HCT116 (cell line): Measurements from ENCODE around the gene DNAJA4. TPM values are rescaled to one million over a fixed set of nuclear protein-coding genes. Genes with fewer than 3 reads are reported as not detected.

Experiments used
- ATAC-seq: fragments of 200-7000 bp; cut with Tn5 transposase; 2 replicates; pipeline ENCODE4 v1.9.1; 2020; ENCODE audit warnings: mild to moderate bottlenecking, moderate library complexity
- BruUV-seq: library from RNA; stranded (reverse); fragments of 400-500 nt; replicated peaks from 2 replicates; lab custom pipeline; 2021; lab: Mats Ljungman, UMichigan
- CTCF ChIA-PET: fragments of 300-600 bp; sonication (Branson Sonifier 250); formaldehyde crosslinking; loops from one replicate; lab custom pipeline; 2021; ENCODE audit warnings: antibody characterized with exemption; lab: Charles Lee
- POLR2A ChIA-PET: fragments of 300-600, 350-600 bp; sonication (Branson Sonifier 250); formaldehyde crosslinking; loops from one replicate; lab custom pipeline; 2021; ENCODE audit warnings: antibody characterized with exemption; lab: Charles Lee
- RAD21 ChIA-PET, 2 experiments: fragments of 300-600 bp; sonication (Branson Sonifier 250); formaldehyde crosslinking; loops; one replicate each; lab custom pipeline; 2023; ENCODE audit warnings: low total read pairs in 2 of 2; ENCODE audit not compliant: uncharacterized antibody in 2 of 2, unreplicated experiment in 2 of 2, low non-redundant PET in 1 of 2; lab: Charles Lee
- DNase-seq: peaks from one replicate; pipeline ENCODE4 v3.0.0-alpha.2; 2010; ENCODE audit warnings: low read depth, low spot score
- H2AFZ ChIP-seq: fragments of 200-600 bp; shearing (Covaris generic), sonication (generic); 2 replicates; pipeline ENCODE4 v1.6.1; 2017; ENCODE audit warnings: low read depth, mixed run types, mixed read lengths, antibody characterized with exemption, low read length; ENCODE audit not compliant: poor library complexity, severe bottlenecking
- H3K27ac ChIP-seq: 2 replicates; pipeline ENCODE4 v1.5.1; 2012; ENCODE audit warnings: low read depth, low read length
- H3K27me3 ChIP-seq: fragments of 200-600 bp; sonication (generic); 2 replicates; pipeline ENCODE4 v1.6.1; 2016; ENCODE audit warnings: mixed run types, low read length, mixed read lengths; ENCODE audit not compliant: insufficient read depth
- H3K36me3 ChIP-seq, 2 experiments: fragments of 200-500 bp in 1 of 2; fragments of 200-600 bp in 1 of 2; sonication (Bioruptor generic) in 1 of 2; sonication (generic) in 1 of 2; 2 replicates each; pipeline versions ENCODE4 v1.5.1 to v1.6.1; 2014 to 2016; ENCODE audit warnings: low read length in 2 of 2, inconsistent platforms in 1 of 2, mixed read lengths in 1 of 2, mixed run types in 1 of 2; ENCODE audit not compliant: insufficient read depth in 2 of 2, control insufficient read depth in 1 of 2
- H3K4me1 ChIP-seq, 2 experiments: fragments of 200-600 bp in 1 of 2; sonication (generic) in 1 of 2; 2 replicates each; pipeline versions ENCODE4 v1.5.1 to v1.6.1; 2012 to 2017; ENCODE audit warnings: low read length in 2 of 2, inconsistent platforms in 1 of 2, mild to moderate bottlenecking in 1 of 2, mixed read lengths in 1 of 2, mixed run types in 1 of 2, moderate library complexity in 1 of 2; ENCODE audit not compliant: insufficient read depth in 2 of 2, control insufficient read depth in 1 of 2
- H3K4me2 ChIP-seq: fragments of 200-600 bp; sonication (generic); 2 replicates; pipeline ENCODE4 v1.6.1; 2017; ENCODE audit warnings: mixed run types, low read length, mixed read lengths
- H3K4me3 ChIP-seq, 2 experiments: fragments of 200-600 bp in 1 of 2; sonication (generic) in 1 of 2; replicated peaks in 1 of 2; 2 replicates each; pipeline ENCODE4 v1.5.1; 2011 to 2016; ENCODE audit warnings: low read length in 2 of 2, control low read depth in 1 of 2, low read depth in 1 of 2, mild to moderate bottlenecking in 1 of 2, mixed read lengths in 1 of 2, mixed run types in 1 of 2
- H3K79me2 ChIP-seq: fragments of 200-600 bp; sonication (generic); 2 replicates; pipeline ENCODE4 v1.6.1; 2017; ENCODE audit warnings: mild to moderate bottlenecking, mixed run types, low read length, moderate library complexity, mixed read lengths; ENCODE audit not compliant: insufficient read depth
- H3K9ac ChIP-seq: fragments of 200-600 bp; sonication (generic); 2 replicates; pipeline ENCODE4 v1.6.1; 2016; ENCODE audit warnings: low read length, mixed read lengths
- H3K9me2 ChIP-seq: fragments of 200-600 bp; sonication (generic), shearing (Covaris generic); 2 replicates; pipeline ENCODE4 v1.6.1; 2017; ENCODE audit warnings: mixed run types, mild to moderate bottlenecking, moderate library complexity; ENCODE audit not compliant: insufficient read depth
- H3K9me3 ChIP-seq, 2 experiments: fragments of 200-500 bp in 1 of 2; fragments of 200-600 bp in 1 of 2; sonication (Bioruptor generic) in 1 of 2; sonication (generic) in 1 of 2; 2 replicates each; pipeline ENCODE4 v1.6.1; 2014 to 2017; ENCODE audit warnings: low read length in 2 of 2, mixed read lengths in 2 of 2, inconsistent platforms in 1 of 2, low read depth in 1 of 2, mild to moderate bottlenecking in 1 of 2, mixed run types in 1 of 2, moderate library complexity in 1 of 2; ENCODE audit not compliant: control insufficient read depth in 1 of 2, insufficient read depth in 1 of 2
- H4K20me1 ChIP-seq: fragments of 200-600 bp; sonication (generic), shearing (Covaris generic); 2 replicates; pipeline ENCODE4 v1.6.1; 2017; ENCODE audit warnings: mixed run types, mild to moderate bottlenecking, moderate library complexity; ENCODE audit not compliant: insufficient read depth
- CBX3 ChIP-seq: IDR thresholded peaks from 2 replicates; pipeline ENCODE4 v1.6.1; 2012; ENCODE audit warnings: low read depth
- CTCF ChIP-seq, 3 experiments: fragments of 200-600 bp in 1 of 3; sonication (generic) in 1 of 3; IDR thresholded peaks in 2 of 3; conservative IDR thresholded peaks in 1 of 3; 2 replicates each; pipeline ENCODE4 v1.5.1; 2012 to 2017; ENCODE audit warnings: low read depth in 2 of 3, low read length in 2 of 3, antibody characterized with exemption in 1 of 3, borderline replicate concordance in 1 of 3, control low read depth in 1 of 3, mild to moderate bottlenecking in 1 of 3, mixed read lengths in 1 of 3, mixed run types in 1 of 3, moderate library complexity in 1 of 3; ENCODE audit not compliant: insufficient read depth in 1 of 3
- ELF1 ChIP-seq: IDR thresholded peaks from 2 replicates; pipeline ENCODE4 v1.6.1; 2012; ENCODE audit warnings: low read depth, borderline replicate concordance
- EZH2 ChIP-seq: fragments of 200-600 bp; sonication (generic); IDR thresholded peaks from 2 replicates; pipeline ENCODE4 v1.6.1; 2017; ENCODE audit warnings: antibody characterized with exemption, mixed run types
- FOSL1 ChIP-seq: IDR thresholded peaks from 2 replicates; pipeline ENCODE4 v1.6.1; 2012; ENCODE audit warnings: low read depth
- POLR2A ChIP-seq: IDR thresholded peaks from 2 replicates; pipeline ENCODE4 v1.7.0; 2011; ENCODE audit warnings: borderline replicate concordance; ENCODE audit not compliant: insufficient read depth, insufficient read length; ENCODE audit errors: extremely low read depth
- SRF ChIP-seq: IDR thresholded peaks from 2 replicates; pipeline ENCODE4 v1.6.1; 2012; ENCODE audit warnings: low read depth
- ZBTB33 ChIP-seq: IDR thresholded peaks from 2 replicates; pipeline ENCODE4 v1.6.1; 2011; ENCODE audit warnings: mild to moderate bottlenecking, low read length, moderate library complexity; ENCODE audit not compliant: insufficient replicate concordance; ENCODE audit errors: extremely low read depth
- ZFX ChIP-seq: fragments of 450-650 bp; IDR thresholded peaks from 2 replicates; pipeline ENCODE4 v1.6.1; 2017
- ZNF274 ChIP-seq: fragments of 200-500 bp; sonication (Bioruptor generic); IDR thresholded peaks from 2 replicates; pipeline ENCODE4 v1.6.1; 2014; ENCODE audit warnings: mild to moderate bottlenecking, low read depth, low read length, inconsistent platforms
- intact Hi-C: fragments of 100-400 bp; cut with micrococcal nuclease; formaldehyde crosslinking; loops from 2 replicates; pipeline ENCODE4 v1.10.0; 2022
- total RNA-seq: library from RNA; stranded (reverse); gene quantifications from one replicate; pipeline ENCODE4 v1.2.1, GENCODE V29; 2021; ENCODE audit not compliant: unreplicated experiment

Gene DNAJA4
- total RNA-seq, 1 experiment from 2014 or later, result 66.6 TPM

- no peak for ATAC-seq
- Histone ChIP-seq H3K4me3 (no peak overlapping the region), H3K79me2 (no peaks in the 10 kb centered on the region), H3K27ac (no peak overlapping the region), H3K9me2 (no peaks in the 10 kb centered on the region), H4K20me1 (no peaks in the 10 kb centered on the region), H3K4me1 (no peaks in the 10 kb centered on the region), H3K4me2 (no peak overlapping the region)
- CTCF ChIA-PET, result no interaction called here
- no TSS peak for BruUV-seq
- POLR2A ChIA-PET, result no interaction called here
- TF ChIP-seq EZH2 (no peak), POLR2A (no peak), SRF (no peak), ZBTB33 (no peak), ZNF274 (no peak), ZFX (no peak), ELF1 (no peak), FOSL1 (no peak), CBX3 (no peak), CTCF (IDR thresholded peaks at IDR 0.05 in 2 of 3, conservative IDR thresholded peaks at IDR 0.05 in 1 of 3; ENCODE audit: borderline replicate concordance in 1 of 3, insufficient read depth in 1 of 3, low read depth in 2 of 3, low read length in 2 of 3) (no peak)
- TF ChIP-seq, all 23 proteins: peak for 0
- no peak overlapping the region for H2AFZ ChIP-seq
- H3K9me3 ChIP-seq, result no peaks in the 10 kb centered on the region
- no peaks in the 10 kb centered on the region for H3K27me3 ChIP-seq
- H3K9ac ChIP-seq, result no peak overlapping the region
- no peak for DNase-seq
- RAD21 ChIA-PET, result no interaction called here
- intact Hi-C loops, result no loop called here
- H3K36me3 ChIP-seq, result no peaks in the 10 kb centered on the region
Measured at GRCh38 chr15:78229431-78230406, 34.6 kb upstream of the DNAJA4 start.
